Measurements from ENCODE around the gene GABRA5. TPM values are rescaled to one million over a fixed set of nuclear protein-coding genes. Genes with fewer than 3 reads are reported as not detected.

GABRA5 gene
- total RNA-seq, 1 experiment from 2014 or later, result not detected

- ChIA-PET POLR2A (no interaction called here), CTCF (no interaction called here)
- BruUV-seq (replicated peaks), result no TSS peak
- ATAC-seq (no peak), DNase-seq (ENCODE audit: low read depth, low spot score) (no peak)
- in situ Hi-C loops (cut with HindIII; ENCODE audit: low pct_unique_long_range_greater_than_20kb, low sequenced_read_pairs), result no loop called here
- intact Hi-C loops (cut with micrococcal nuclease; ENCODE audit: unreplicated experiment), result no loop called here
- no peaks in the 10 kb centered on the region for H3K9me3 ChIP-seq (ENCODE audit: control insufficient read depth, insufficient read depth, low read depth, low read length)
- H3K36me3 ChIP-seq (ENCODE audit: control insufficient read depth, insufficient read depth, low read length), result no peaks in the 10 kb centered on the region
- H3K4me3 ChIP-seq (ENCODE audit: low read depth in 2 of 2, low read length in 2 of 2), result no peak overlapping the region
- no peak overlapping the region for H3K27ac ChIP-seq (ENCODE audit: low read length)
- no peaks in the 10 kb centered on the region for H3K4me1 ChIP-seq (ENCODE audit: control insufficient read depth, insufficient read depth, low read length)
- TF ChIP-seq SIN3A (IDR thresholded peaks at IDR 0.05; ENCODE audit: borderline replicate concordance, insufficient read depth, low read depth, low read length) (no peak), POLR2AphosphoS5 (IDR thresholded peaks at IDR 0.05; ENCODE audit: low read depth, low read length) (no peak), CTCF (IDR thresholded peaks at IDR 0.05) (no peak), TCF7L2 (IDR thresholded peaks at IDR 0.05; ENCODE audit: low read depth, low read length) (no peak), REST (IDR thresholded peaks at IDR 0.05; ENCODE audit: insufficient read depth in 1 of 2, low read depth in 2 of 2, low read length in 1 of 2) (no peak)
- H3K27me3 ChIP-seq (ENCODE audit: control insufficient read depth, insufficient read depth, low read length), result no peaks in the 10 kb centered on the region
Observed at GRCh38 chr15:26937134-26937533, 70.3 kb downstream of the GABRA5 start.

GRCh38 chr15:26939398-26939797 lies 72.5 kb downstream of the GABRA5 start:
- DNase-seq (ENCODE audit: low read depth, low spot score) (no peak), ATAC-seq (no peak)
- ChIA-PET CTCF (no interaction called here), POLR2A (no interaction called here)
- Histone ChIP-seq H3K4me3 (ENCODE audit: low read depth in 2 of 2, low read length in 2 of 2) (no peak overlapping the region), H3K4me1 (ENCODE audit: control insufficient read depth, insufficient read depth, low read length) (no peaks in the 10 kb centered on the region), H3K27ac (ENCODE audit: low read length) (no peak overlapping the region), H3K36me3 (ENCODE audit: control insufficient read depth, insufficient read depth, low read length) (no peaks in the 10 kb centered on the region), H3K9me3 (ENCODE audit: control insufficient read depth, insufficient read depth, low read depth, low read length) (no peaks in the 10 kb centered on the region), H3K27me3 (ENCODE audit: control insufficient read depth, insufficient read depth, low read length) (no peaks in the 10 kb centered on the region)
- intact Hi-C loops (cut with micrococcal nuclease; ENCODE audit: unreplicated experiment), result no loop called here
- in situ Hi-C loops (cut with HindIII; ENCODE audit: low pct_unique_long_range_greater_than_20kb, low sequenced_read_pairs), result no loop called here
- no peak for TF ChIP-seq REST (IDR thresholded peaks at IDR 0.05; ENCODE audit: insufficient read depth in 1 of 2, low read depth in 2 of 2, low read length in 1 of 2)
- no peak for TF ChIP-seq SIN3A (IDR thresholded peaks at IDR 0.05; ENCODE audit: borderline replicate concordance, insufficient read depth, low read depth, low read length)
- no peak for TF ChIP-seq CTCF (IDR thresholded peaks at IDR 0.05)
- no peak for TF ChIP-seq POLR2AphosphoS5 (IDR thresholded peaks at IDR 0.05; ENCODE audit: low read depth, low read length)
- no peak for TF ChIP-seq TCF7L2 (IDR thresholded peaks at IDR 0.05; ENCODE audit: low read depth, low read length)
- BruUV-seq (replicated peaks), result no TSS peak

All from Panc1 (cell line).